LoVo (cell line): Measurements from ENCODE around the gene ZDHHC8.

ENCODE experiments used
- DNase-seq: peaks from one replicate; pipeline ENCODE4 v3.0.0-alpha.2; 2016; ENCODE audit warnings: low spot score

Gene ZDHHC8

GRCh38 chr22:20113551-20114310, 17.9 kb upstream of the ZDHHC8 start:
- no peak for DNase-seq

- no peak for DNase-seq
Observed at GRCh38 chr22:20114506-20115475, 16.8 kb upstream of the ZDHHC8 start.

GRCh38 chr22:20115691-20116375, 15.8 kb upstream of the ZDHHC8 start, which contains the start of gene RANBP1:
Gene RANBP1, plus strand, starts transcription at chr22:20116104. Its CDS starts 81 bp downstream, at chr22:20116185.
- DNase-seq: no peak

- no peak for DNase-seq
Observed at GRCh38 chr22:20116376-20116950, 15.1 kb upstream of the ZDHHC8 start.

- DNase-seq: peak; percentile 96
Observed at GRCh38 chr22:20116951-20117632, 14.5 kb upstream of the ZDHHC8 start, which contains the start of gene TRMT2A. Gene TRMT2A, minus strand, starts transcription at chr22:20117226. Its CDS starts 320 bp downstream, at chr22:20116906.

- DNase-seq: no peak
Observed at GRCh38 chr22:20117633-20118299, 13.8 kb upstream of the ZDHHC8 start.

- no peak for DNase-seq
Observed at GRCh38 chr22:20118300-20119020, 13.1 kb upstream of the ZDHHC8 start.

GRCh38 chr22:20121856-20122415, 9.7 kb upstream of the ZDHHC8 start:
- DNase-seq: no peak

GRCh38 chr22:20123366-20124082, 8.1 kb upstream of the ZDHHC8 start:
- no peak for DNase-seq

GRCh38 chr22:20124083-20124787, 7.4 kb upstream of the ZDHHC8 start:
- no peak for DNase-seq

- DNase-seq: no peak
Observed at GRCh38 chr22:20125201-20126174, 6.1 kb upstream of the ZDHHC8 start.

- DNase-seq: no peak
Observed at GRCh38 chr22:20126284-20127029, 5.1 kb upstream of the ZDHHC8 start.

GRCh38 chr22:20127318-20127868, 4.2 kb upstream of the ZDHHC8 start:
- DNase-seq: no peak

- DNase-seq: no peak
Observed at GRCh38 chr22:20127869-20128618, 3.6 kb upstream of the ZDHHC8 start.

- no peak for DNase-seq
Observed at GRCh38 chr22:20128619-20128901, 3.0 kb upstream of the ZDHHC8 start.
